HUDEP-2 (cell line): Measurements from ENCODE around the gene CYB5B.

Source experiments
- DNase-seq, 76 experiments: peaks; one replicate each; lab custom pipeline; 2025; ENCODE audit not compliant: unreplicated experiment in 76 of 76; lab: John Stamatoyannopoulos, UW

Gene CYB5B

GRCh38 chr16:69482410-69482991 lies 58.1 kb downstream of the CYB5B start:
- no peak for DNase-seq

GRCh38 chr16:69483611-69484010 lies 59.2 kb downstream of the CYB5B start:
- DNase-seq = no peak

GRCh38 chr16:69485361-69485760 lies 60.9 kb downstream of the CYB5B start:
- no peak for DNase-seq

GRCh38 chr16:69485816-69486215 lies 61.4 kb downstream of the CYB5B start:
- no peak for DNase-seq

- DNase-seq = no peak
These were observed 61.9 kb downstream of the CYB5B start for GRCh38 chr16:69486272-69486671.

- no peak for DNase-seq
These were observed 62.3 kb downstream of the CYB5B start for GRCh38 chr16:69486724-69487123.

GRCh38 chr16:69490707-69491324 lies 66.4 kb downstream of the CYB5B start:
- DNase-seq = no peak

GRCh38 chr16:69494991-69495392 lies 70.6 kb downstream of the CYB5B start:
- peak in 17 of 76 experiments; percentile 4 to 40 (median 9) for DNase-seq

GRCh38 chr16:69495821-69496220 lies 71.4 kb downstream of the CYB5B start:
- DNase-seq = peak in 8 of 76 experiments; percentile 2 to 33 (median 14)

GRCh38 chr16:69496376-69496775 lies 72.0 kb downstream of the CYB5B start:
- DNase-seq = no peak

GRCh38 chr16:69496896-69497295 lies 72.5 kb downstream of the CYB5B start:
- DNase-seq = no peak

- DNase-seq = no peak
These were observed 73.6 kb downstream of the CYB5B start for GRCh38 chr16:69497876-69498596.

- no peak for DNase-seq
These were observed 74.5 kb downstream of the CYB5B start for GRCh38 chr16:69498926-69499325.

GRCh38 chr16:69499541-69500230 lies 75.3 kb downstream of the CYB5B start:
- DNase-seq = no peak

- DNase-seq = no peak
These were observed 76.1 kb downstream of the CYB5B start for GRCh38 chr16:69500496-69500895.

GRCh38 chr16:69501956-69502745 lies 77.7 kb downstream of the CYB5B start:
- DNase-seq = no peak

- DNase-seq = no peak
These were observed 78.8 kb downstream of the CYB5B start for GRCh38 chr16:69503244-69503643.

- peak in 61 of 76 experiments; percentile 4 to 80 (median 43) for DNase-seq
These were observed 83.8 kb downstream of the CYB5B start for GRCh38 chr16:69508033-69508755.

- no peak for DNase-seq
These were observed 84.7 kb downstream of the CYB5B start for GRCh38 chr16:69509125-69509524.

GRCh38 chr16:69511651-69512050 lies 87.2 kb downstream of the CYB5B start:
- DNase-seq = no peak
